GM18873 (cell line): ENCODE data around the gene EME1.
A peak's percentile ranks its signal among the peaks of the same experiment; 100 is the strongest.

Source experiments
- ATAC-seq: cut with Tn5 transposase; IDR thresholded peaks from one replicate; pipeline ENCODE4 v1.9.1; 2021; ENCODE audit warnings: mild to moderate bottlenecking, moderate library complexity, moderate number of reproducible peaks; ENCODE audit not compliant: unreplicated experiment, low FRiP score

EME1 gene

DNA sequence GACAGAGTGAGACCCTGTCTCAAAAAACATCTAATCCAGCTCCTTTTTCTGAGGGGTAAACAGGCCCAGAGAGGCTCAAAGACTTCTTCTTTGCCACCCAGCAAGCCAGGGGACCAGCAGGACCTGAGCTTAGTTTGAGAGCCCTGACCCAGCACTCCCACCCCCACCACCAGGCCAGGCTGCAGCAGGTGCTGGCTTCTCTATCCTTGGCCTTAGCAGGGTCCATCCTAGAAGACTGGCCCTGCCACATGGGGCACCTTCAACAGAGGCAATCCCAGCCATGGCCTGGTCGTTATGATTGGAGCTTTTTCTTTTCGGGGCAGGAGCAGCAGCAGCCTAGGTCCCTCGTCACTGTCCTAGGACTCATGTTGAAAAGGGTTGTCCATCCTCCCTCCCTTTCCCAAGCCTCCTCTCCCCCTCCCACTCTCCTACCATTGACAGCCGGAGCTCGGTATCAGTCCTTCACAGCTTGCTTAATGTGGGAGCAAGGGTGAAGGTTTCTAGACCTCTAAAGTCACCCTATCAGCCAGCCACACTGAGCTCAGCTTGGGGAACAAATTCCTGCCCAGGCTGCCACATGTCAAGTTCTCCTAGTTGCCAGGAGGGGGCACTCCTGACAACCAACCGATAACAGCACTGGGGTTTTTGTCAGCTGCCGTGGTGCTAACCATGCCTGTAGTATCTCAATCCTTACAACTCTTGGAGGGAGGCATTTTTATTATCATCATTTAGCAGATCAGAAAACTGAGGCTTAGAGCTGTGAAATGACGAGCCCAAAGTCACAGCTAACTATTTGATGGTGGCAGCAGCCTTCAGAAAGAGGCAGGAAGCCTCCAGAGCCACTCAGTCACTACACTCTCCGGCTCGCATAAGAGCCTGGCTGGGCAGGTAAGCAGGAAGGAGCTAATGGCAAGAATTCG lies 11.2 kb upstream of the EME1 start:
- peak; percentile 48 for ATAC-seq

DNA sequence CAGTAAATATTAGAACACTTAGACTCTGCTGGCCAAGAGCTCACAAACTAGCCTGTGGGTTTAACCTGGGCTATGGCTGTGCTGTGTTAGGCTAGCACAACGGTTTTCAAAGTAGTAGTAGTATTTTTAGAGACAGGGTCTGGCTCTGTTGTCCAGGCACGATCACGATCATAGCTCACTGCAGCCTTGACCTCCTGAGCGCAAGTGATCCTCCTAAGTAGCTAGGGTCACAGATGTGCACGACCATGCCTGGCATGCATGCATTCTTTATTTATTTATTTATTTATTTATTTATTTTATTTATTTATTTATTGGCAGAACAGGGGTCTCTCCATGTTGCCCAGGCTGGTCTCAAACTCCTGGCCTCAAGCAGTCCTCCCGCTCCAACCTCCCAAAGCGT lies 10.4 kb upstream of the EME1 start:
- no peak for ATAC-seq

DNA sequence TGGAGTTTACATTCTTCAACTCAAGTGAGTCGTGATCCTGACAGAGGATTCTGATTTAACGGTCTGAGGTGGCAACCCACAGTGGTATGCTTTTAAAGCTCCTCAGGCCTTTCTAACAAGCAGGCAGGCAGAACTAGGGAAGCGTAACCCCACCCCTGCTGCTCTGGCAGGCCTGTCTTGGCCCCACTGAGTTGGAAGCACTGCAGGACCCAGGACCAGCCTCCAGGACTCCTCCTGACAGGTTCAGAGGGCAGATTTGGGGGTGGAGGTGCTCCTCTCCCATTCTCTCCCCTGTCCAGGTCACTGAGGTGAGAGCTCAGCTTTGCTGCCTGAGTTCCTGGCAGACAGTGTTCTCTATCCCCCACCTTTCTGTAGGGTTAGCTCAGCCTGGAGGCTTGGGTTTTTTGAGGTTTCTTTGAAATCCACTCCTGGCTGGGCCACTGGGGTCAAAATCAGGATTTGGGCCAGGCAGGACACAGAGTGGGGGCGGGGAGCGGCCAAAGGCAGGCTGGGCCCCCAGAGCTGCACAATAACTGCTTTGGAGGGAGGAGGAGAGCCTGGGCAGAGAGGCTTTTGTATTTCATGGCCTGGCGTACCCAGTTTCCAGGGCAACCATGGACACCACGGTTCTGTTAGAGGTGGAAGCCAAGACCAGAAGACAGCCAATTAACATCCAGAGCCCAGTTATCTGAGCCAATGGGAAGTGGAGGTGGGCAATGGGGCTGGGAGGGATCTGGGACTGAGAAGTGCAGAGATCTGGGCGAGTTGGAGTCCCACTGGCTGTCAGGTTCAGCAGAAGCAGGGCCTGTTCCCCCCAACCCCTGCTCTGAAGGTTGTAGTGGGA lies 9.6 kb upstream of the EME1 start:
- no peak for ATAC-seq

DNA sequence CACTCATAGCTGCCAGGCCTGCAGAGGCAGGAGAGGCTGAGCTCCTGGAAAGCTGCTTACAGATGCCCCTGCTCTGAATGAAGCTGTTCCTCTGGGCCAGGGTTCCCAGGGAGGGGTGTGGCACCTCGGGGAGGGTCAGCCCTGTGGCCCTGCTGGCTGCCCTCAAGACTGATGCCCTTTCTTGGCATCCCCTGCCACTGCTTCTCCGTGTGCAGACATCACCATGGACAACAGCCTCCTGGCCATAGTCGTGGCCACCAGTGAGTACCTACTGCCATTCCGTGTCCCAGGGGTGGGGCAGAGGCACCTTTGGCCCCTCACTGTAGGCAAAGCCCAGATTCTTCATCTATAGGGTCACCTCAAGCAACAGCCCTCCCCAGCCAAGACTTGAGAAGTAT lies 9.0 kb upstream of the EME1 start:
- no peak for ATAC-seq

DNA sequence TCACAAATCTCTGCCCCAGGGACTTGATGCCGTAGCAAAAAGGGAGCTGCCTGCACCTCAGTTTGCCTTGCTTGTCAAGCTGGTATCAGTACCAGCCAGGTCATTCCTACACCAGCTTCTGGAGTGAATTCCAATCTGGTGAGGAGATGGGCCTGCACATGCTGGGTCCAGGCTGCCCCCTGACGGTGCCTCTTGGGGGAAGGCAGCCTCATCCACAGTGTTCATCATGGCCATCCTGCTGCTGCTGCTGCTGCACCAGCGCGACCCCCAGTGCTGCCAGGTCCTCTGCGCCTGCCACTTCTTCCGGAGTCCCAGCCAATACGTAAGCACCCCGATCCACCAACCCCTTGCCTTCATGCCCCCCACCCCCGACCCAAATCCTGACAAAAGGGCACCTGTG lies 8.3 kb upstream of the EME1 start:
- no peak for ATAC-seq

DNA sequence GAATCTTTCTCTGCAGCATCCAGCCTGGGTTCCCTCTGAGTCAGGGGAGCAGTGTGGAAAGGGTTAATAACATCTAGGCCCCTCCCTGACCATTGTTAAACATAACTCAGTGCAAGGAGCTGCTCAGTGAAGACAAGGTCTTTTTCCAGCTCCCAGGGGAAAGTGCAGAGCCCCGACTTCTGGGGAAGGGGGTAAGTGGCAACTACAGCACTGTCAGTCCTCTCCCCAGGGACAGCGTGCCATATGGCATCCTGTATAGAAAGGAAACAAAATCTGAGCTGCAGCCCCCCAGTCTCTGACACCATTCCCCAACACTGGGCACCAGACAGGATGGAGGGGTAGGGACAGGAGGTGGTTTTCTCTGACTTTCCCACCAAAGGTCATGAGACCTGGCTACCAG lies 7.9 kb upstream of the EME1 start:
- ATAC-seq = no peak

DNA sequence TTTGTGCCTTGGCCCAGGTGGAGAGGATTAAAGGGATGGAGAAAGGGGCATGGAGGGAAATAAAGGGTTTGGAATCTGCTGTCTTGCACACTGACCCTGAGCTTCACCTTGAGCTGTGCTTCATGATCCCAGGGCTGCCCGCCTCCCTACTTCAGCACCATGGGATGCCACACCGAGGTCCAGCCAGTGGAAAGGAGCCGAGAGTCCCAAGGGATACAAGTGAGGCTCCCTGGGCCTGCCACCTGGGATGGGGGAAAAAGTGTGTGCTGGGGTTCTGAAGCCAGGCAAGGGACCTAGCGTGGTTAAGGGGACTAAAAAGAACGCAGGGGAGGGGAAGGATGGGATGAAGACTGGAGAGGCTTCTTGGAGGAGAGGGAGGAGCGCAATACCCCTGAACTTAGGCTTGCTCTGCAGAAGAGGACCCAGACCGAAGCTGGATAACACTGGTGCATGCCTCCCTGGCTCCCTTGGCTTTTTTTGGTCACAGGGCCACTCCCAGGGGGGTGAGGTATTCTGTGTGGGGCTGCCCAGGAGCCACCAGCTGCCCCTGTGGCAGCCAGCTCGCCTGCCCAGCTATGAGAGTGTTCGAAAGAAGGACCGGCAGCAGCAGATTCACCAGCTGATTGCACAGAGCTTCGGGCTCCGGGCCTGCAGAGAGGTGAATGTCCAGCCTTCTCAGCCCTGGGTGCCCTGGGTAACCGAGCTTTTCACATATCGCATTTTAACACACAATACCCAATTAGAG lies 7.2 kb upstream of the EME1 start:
- no peak for ATAC-seq

DNA sequence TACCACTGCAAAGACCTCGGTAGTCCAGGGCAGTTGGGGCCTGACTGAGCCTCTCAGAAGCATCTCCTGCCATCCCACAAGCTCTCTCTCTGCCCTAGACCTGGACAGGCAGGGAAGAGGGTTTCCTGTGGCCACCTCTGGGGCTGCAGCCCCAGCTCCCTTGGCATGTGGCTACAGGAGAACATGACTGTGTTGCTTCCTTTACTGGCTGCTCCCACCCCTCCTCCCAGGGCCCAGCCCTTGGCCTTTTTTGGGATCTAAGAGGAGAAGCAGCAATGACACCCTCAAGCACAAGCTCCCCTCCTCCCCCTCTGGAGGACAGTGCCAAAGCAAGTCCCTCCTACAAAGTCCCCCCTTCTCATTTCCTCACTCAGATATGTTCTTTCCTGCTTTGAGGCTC lies 5.6 kb upstream of the EME1 start:
- no peak for ATAC-seq

DNA sequence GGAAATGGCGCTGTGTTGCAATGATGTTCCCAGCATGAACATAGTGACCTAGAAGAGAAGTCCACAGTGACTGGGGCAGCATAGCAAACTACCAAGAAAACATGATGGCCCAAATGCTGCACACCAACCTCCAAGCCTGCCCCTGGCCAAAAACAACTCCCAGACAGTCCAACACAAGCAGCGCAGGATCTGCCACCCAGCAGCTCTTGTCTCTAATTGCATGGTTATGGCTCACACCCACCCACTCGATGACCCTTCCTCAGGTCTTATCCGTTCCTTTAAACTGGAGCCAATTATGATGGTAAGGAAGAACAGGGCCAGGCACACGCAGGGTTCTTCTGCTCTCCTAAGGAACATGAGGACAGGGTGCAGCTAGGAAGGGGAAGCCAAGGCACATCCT lies 3.0 kb upstream of the EME1 start:
- ATAC-seq = no peak

DNA sequence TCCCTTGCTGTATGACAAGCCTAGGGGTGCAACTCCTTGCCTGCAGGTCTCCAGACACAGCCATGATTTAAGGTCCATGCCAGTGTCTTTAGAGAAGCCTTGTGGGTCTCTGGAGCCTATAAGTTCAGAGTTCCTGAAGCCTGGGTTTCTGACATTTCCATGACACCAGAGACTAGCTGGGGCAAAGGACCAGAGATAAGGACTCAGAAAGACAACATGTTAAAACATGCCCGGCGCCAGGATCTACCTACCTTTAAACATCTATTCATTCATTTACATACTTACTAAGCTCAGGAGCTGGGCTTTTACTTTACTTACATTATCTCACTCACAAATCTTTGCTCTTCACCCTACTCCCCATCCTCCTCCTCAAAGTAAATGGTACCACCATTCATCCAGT lies 1.5 kb upstream of the EME1 start:
- no peak for ATAC-seq

DNA sequence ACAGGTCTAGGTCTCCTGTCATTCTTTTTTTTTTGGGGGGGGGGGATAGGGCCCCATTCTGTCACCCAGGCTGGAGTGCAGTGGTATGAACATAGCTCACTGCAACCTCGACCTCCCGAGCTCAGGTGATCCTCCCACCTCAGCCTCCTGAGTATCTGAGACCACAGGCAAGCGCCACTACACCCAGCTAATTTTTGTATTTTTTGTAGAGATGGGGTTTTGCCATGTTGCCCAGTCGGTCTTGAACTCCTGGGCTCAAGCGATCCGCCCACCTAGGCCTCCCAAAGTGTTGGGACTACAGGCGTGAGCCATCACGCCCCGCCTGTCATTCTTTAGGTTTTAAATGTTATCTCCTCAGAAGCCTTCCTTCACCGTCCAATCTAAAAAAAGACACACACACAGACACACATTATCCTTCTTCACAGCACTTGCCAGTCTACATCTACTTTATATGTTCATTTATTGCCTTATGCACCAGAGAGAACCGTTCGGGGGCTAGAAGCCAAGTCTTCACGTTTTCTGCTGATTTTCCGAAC lies 739 bp upstream of the EME1 start:
- ATAC-seq = no peak

DNA sequence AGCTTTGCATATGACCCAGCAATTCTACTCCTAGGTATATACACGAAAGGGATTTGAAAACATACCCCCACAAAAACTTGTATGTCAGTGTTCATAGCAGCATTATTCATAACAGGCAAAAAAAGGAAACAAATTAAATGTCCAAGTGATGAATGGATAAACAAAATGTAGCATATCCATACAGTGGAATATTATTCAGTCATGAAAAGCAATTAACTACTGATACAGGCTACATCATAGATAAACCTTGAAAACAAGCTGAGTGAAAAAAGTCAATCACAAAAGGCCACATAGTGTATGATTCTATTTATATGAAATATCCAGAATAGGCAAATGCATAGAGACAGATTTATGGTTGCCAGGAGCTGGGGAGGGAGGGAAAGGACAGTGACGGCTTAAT lies 676 bp downstream of the EME1 start:
- no peak for ATAC-seq

DNA sequence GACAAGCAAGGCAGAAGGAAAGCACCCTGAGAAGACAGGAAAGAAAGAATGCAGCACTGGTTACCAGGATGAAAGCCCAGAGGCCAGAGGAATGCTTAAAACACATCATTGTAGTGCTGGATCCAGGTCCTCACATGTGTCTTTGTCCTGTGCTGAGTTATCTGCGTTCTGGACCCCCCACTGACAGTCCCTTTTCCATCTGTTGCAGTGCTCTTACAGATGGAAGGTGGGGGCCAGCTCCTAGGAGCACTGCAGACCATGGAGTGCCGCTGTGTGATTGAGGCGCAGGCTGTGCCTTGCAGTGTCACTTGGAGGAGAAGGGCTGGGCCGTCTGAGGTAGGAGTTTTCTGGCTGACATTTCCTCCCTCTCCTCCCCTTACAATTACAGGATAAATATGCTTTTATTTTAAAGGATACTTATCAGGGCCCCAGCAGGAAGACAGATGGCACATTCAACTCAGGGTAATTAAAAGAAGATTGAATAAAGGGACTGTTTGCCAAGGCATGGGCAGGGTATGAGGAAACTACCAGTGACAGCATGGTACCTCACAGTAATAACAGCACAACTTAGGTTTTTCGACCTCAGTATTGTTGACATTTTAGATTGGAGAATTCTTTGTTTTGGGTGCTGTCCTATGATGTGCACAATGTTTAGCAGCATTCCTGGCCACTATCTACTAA lies 3.0 kb downstream of the EME1 start:
- no peak for ATAC-seq

DNA sequence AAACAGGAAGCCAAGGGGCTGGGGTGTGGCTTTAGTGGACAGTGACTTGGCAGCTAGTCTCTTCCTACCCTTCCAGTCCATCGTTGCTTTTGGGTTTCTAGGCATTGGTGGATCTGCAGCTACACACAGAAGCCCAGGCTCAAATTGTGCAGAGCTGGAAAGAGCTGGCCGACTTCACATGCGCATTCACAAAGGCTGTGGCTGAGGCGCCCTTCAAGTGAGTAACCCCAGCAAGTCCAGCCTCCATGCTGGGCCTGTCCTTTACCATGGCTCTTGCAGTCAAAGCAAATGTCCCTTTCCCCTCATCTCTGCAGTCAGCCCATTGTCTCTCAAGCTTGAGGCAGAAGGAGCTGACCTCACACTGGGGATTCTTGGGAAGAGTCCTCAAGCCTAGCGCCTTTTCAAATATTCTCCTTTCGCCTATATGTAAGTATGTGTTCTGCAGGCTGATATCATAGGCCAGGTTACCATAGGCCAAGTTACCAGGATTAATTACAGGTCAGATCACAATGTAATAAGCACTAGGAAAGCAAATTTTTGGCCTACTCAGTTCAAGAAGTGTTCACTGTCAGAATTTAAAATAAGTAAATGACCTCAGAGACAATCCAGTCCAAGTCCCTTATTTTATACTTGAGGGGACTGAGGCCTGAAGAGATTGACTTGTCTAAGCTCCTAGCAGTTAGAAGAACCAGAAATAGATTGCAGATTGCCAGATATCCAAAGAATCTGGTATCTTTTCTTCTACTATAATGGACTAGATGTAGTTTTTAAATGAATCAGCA lies 6.5 kb downstream of the EME1 start:
- ATAC-seq = no peak

DNA sequence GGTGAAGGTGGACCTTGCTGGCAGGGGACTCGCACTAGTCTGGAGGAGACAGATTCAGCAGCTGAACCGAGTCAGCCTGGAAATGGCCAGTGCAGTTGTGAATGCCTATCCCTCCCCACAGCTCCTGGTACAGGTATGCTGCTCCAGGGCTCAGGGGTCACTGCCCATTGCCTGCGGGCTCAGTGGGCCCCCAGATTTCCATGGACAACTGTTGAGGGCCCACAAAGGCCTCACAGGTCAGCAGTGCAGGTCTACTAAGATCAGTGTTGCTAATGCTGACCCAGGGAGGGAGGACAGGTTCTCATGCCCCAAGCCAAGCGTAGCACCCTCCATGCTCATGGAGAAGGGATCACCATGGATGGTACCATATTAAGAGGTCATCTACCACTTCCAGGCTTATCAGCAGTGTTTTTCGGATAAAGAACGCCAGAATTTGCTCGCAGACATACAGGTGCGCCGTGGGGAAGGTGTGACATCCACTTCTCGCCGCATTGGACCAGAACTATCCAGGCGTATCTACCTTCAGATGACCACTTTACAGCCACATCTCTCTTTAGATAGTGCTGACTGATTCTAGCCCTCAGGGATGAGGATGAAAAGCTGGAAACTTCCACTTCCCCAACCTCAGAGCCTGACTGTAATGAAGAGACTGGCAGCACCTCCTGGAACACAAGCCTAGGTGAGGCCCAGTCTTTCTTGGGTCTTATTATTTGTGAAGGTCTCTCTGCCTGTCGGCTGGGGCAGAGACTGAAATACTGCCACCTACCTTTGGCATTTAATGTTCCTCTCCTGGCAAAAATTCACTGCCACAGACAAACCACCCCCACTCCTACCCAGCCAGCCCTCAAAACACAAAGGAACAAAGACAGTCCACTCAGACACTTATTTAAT lies 7.6 kb downstream of the EME1 start:
- no peak for ATAC-seq

DNA sequence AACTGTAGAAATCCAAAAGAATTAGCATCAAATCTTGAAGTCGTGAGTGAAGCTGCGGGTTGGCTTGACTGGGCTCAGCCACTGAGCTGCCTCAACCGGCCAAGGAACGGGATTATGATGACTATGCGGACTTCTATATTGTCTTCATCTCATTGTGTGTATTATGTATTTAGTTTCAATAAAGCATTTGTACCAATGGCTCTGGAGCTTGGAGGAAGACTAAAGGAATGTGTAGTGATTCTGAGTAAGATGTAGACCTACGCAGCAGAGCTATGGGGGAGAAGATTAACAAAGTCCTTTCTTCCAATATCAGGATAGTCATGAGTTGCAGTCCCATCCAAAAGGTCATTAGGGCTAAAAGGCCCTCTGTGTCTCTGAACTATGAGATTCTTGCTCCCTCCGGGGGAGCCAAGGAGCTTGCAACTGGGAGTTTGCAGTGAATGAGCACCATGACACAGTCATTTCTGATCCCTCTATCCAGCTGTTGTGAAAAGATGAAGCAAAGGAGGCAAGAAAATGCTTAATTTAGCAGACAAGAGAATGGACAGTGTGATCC lies 8.3 kb downstream of the EME1 start:
- ATAC-seq = no peak

DNA sequence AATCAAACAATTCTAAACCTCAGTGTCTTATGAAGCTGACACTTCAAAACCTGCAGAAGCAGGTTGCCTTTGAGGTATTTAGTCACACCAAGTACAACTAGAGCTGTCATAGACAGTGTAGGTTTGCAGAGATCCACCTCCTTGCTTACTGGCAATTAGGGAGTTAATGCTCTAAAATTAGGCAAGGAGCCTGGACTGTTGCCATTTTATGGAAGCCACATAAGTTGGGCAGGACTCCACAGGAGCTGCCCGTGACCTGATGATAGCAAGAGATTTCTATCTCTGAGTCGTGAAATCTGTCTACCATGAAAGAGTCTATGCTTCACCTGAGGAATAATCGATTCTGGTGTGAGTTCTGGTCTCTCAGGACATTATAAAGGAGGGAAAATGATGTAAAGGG lies 8.9 kb downstream of the EME1 start:
- ATAC-seq = no peak

DNA sequence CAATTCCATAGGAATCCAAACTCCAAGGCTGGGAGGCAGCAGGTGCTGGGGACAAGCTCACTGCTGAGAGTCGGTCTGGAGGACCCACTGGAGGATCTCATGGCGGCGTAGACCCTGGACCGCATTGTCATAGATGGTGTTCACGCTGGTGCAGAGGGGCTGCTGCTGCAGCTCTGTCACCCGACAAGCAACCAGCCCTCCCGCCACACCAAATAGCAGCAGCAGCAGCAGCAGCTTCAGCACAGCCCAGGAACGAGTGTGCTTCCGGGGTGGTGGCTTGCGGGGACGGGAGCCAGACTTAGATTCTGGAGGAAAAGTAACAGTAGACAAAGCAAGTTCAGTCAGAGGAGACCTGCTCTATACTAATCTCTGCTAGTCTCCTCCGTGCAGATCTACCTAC lies 9.9 kb downstream of the EME1 start:
- no peak for ATAC-seq
